T1000 (cell line): ENCODE results near the gene SGK2.

ENCODE experiments used
- DNase-seq: peaks from one replicate; lab custom pipeline; 2025; ENCODE audit warnings: mixed read lengths; lab: John Stamatoyannopoulos, UW

SGK2 gene

DNA sequence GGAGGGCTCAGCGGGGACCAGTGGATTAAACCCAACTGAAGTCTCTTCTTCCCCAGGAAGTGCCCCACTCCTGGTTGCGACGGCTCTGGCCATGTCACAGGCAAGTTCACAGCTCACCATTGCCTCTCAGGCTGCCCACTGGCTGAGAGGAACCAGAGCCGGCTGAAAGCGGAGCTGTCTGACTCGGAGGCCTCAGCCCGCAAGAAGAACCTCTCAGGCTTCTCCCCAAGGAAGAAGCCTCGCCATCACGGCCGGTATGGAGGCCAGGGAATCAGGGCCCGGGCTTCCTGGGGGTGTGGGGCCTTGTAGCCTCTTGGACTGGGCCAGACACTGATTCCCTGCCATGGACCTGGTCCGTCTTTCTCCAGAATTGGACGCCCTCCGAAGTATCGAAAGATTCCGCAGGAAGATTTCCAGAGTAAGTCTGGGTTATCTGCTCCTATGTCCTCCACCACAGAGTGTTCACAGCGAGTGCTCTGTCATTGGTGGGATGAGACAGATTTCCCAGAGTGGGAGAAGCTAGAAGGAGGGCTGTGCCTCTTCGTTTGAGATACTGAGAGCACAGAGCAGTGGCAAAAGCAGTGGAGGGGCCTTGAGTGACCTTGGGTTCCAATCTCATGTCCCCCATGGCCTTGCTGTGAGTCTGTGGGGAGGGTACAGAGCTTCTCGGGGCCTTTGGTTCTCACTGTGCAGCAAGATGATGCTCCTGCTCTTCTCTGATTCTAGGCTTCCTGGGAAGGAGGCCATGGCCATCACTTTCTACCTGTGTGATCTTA, 22.6 kb upstream of the SGK2 start:
- no peak for DNase-seq

- DNase-seq = no peak
These were observed 21.9 kb upstream of the SGK2 start for GRCh38 chr20:43536817-43537440.

DNA sequence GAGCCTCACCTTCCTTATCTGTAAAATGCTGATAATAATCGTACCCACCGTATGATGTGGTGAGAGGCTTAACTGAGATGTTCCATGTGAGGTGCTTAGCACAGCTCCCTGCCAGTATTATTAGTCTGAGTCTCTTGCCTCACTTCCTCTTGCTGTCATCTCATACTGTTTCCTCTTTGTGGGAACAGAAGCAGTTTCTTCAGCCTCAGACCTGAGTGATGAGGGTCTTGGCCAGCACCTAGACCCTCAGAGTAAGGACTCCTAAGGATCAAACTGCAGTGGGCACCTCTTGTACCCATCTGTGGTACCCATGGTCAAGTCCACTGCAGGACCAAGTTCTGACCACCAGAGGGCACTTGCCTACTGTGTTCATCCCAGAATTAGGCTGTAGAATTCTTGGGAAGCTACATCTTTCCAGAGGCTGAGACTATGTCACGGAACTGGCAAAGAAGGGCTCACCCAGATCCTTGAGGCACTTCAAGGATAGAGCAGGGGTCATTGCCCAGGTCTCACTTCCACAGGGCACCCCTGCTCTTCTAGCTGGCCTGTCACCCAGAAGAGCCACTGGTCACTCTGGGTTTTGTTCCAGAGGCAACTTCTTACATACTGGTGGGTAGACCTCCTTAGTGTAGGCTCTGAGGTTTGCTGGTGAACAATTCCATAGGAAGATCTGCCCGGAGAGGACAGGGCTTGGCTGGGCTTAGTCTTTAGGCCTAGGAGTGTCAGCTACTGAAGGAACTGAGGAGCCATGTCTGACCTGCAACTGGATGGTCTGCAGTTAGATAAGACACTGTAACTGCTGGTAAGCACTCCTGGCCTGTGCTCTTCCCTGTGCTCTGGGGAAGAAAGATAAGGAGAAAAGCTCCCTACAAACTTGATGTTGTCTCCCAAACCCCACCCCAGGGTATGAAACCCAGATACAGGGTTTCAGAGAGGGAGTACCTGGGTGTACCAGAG, 20.6 kb upstream of the SGK2 start:
- DNase-seq = peak; percentile 58

GRCh38 chr20:43538878-43539700, 19.7 kb upstream of the SGK2 start:
- DNase-seq = no peak

GRCh38 chr20:43539975-43540672, 18.7 kb upstream of the SGK2 start:
- DNase-seq = no peak

- no peak for DNase-seq
These were observed 18.2 kb upstream of the SGK2 start for GRCh38 chr20:43540673-43541060.

DNA sequence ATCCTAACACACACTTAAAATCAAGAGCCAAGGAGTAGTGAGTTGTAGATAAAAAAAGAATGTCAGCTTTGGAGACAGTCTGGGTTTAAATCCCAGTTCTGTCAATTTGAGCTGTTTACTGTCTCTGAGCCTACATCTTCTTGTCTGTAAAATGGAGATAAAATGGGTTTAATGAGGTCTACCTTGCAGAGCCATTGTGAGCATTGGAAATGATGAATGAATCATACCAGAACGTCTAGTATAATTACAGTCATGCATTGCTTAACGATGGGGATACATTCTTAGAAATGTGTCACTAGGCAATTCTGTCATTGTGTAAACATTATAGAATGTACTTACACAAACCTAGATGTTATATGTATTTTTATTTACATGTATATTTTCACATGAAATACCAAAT, 17.6 kb upstream of the SGK2 start:
- DNase-seq = no peak

GRCh38 chr20:43542161-43542560, 16.7 kb upstream of the SGK2 start:
- DNase-seq = no peak

DNA sequence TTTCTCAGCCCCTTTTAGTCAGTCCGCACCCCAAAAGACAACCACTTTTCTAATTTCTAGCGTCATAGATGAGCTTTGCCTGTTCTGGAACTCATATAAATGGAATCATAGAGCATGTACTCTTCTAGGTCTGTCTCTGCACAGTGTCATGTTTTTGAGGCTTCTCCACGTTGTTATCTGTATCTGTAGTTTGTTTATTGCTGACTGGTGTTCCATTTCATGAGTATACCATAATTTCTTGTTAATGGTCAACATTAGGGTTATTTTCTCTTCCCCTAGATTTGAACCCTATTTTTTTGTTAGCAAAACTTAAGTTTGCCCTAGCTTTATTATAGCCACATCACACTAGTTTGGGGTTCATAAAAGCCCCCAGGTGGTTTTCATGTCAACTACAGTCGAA, 16.2 kb upstream of the SGK2 start:
- DNase-seq = no peak

- no peak for DNase-seq
These were observed 15.7 kb upstream of the SGK2 start for GRCh38 chr20:43543138-43543537.

- no peak for DNase-seq
These were observed 14.3 kb upstream of the SGK2 start for GRCh38 chr20:43544501-43544900.

DNA sequence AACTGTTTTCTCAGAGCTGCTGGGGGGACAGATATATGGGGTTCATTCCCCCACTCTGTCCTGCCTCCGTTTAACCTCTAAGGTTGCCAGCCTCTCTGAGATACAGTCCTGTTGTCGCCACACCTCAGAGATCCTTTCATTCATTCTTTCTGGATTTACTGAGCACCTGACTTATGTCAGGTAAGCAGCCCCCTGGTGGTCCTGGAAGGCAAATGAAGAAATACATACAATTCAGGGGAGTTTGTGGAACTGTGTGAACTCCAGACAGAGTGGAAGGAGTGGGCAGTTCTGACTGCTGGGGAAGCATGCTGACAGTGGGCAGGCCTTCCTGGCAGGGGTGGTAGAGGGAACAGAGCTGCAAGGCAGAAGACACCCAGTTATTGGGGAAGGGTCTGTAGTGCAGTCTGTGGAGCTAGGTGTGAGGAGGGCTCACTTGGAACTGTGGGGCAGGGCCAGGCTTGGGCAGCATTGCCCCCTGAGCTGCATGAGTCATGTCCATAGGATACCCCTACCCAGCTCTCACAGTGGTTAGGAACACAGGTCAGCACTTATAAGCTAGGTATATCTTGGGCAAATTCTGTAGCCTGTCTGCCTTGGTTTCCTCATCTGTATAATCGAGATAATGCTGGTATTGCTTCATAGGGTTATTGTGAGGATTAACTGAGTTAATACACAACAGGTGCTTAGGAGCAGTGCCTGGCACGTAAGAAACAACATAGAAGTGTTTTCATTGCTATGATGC, 12.8 kb upstream of the SGK2 start:
- no peak for DNase-seq

DNA sequence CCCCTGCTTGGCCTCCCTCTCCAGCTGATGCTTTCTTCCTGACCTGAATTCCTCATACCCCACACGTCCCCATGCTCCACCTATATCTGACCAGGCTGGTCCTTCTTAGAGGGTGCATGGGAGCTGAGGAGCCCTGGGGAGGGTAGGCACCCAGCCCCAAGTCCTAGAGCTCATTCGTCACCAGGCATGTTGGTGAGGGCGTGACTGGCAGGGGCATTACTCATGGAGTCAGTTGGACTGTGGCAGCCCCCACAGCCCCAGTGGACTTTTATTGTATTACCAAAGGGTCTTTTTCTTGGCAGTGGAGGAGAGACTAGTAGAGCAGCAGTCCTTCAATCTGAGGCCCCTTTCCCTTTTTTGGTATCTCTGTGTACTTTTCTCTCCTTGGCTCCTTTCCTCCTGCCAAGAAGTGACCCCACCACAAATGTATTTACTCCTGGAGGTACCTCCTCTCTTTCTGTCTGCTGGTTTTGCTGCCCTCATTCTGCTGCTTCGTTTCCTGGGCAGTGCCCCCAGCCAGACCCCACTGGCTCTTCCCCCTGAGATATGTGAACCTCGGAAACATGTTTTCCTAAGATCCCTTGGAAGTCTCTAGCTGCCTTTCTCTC, 10.4 kb upstream of the SGK2 start:
- DNase-seq = no peak

- no peak for DNase-seq
These were observed 9.3 kb upstream of the SGK2 start for GRCh38 chr20:43549416-43550065.

- DNase-seq = no peak
These were observed 8.4 kb upstream of the SGK2 start for GRCh38 chr20:43550456-43550855.

- DNase-seq = no peak
These were observed 4.5 kb upstream of the SGK2 start for GRCh38 chr20:43554369-43554768.

- DNase-seq = no peak
These were observed 540 bp downstream of the SGK2 start for GRCh38 chr20:43559147-43559987.

DNA sequence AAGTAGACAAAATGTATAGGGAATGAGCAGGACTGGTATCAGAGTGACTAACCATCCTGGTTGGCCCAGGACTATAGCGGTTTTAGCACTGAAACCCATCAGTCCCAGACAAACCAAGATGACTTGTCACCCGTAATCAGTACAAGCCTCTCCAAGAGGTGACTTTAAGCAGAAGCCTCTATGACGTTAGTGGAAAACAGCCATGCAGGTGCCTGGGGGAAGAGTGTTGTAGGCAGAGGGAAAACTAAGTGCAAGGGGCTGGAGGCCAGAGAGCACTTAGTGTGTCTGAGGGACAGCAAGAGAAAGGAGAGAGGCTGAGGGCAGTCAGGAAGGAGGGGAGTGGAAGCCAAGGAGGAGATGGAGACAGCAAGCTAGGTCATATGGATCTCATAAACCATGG, 2.1 kb downstream of the SGK2 start:
- no peak for DNase-seq

GRCh38 chr20:43563429-43563828, 4.6 kb downstream of the SGK2 start:
- no peak for DNase-seq
